Ectodermal cell (in vitro differentiated cells): ENCODE data around the gene MYH10.
"Not testable (repeated sequence)": the region's sequence is repeated elsewhere in the genome, so short reads cannot be mapped to it uniquely, and the experiment has no call there.

Experiments
- H3K27ac ChIP-seq: 2 replicates; pipeline ENCODE4 v1.7.0; 2013; ENCODE audit warnings: mild to moderate bottlenecking, low read depth, low read length; ENCODE audit not compliant: insufficient read depth, poor library complexity, severe bottlenecking
- H3K27me3 ChIP-seq: 2 replicates; pipeline ENCODE4 v1.7.0; 2013; ENCODE audit warnings: mild to moderate bottlenecking, low read length; ENCODE audit not compliant: insufficient read depth, control insufficient read depth, poor library complexity, severe bottlenecking
- H3K36me3 ChIP-seq: one replicate; pipeline ENCODE4 v1.7.0; 2013; ENCODE audit warnings: low read length; ENCODE audit not compliant: control insufficient read depth, insufficient read depth
- H3K4me1 ChIP-seq: one replicate; pipeline ENCODE4 v1.7.0; 2013; ENCODE audit warnings: low read length; ENCODE audit not compliant: control insufficient read depth, insufficient read depth
- H3K4me3 ChIP-seq: 2 replicates; pipeline ENCODE4 v1.7.0; 2013; ENCODE audit warnings: low read depth, low read length, control low read depth; ENCODE audit not compliant: insufficient read depth
- H3K9me3 ChIP-seq: 2 replicates; pipeline ENCODE4 v1.7.0; 2013; ENCODE audit warnings: mild to moderate bottlenecking, low read length, moderate library complexity; ENCODE audit not compliant: control insufficient read depth
- WGBS, 2 experiments: methylation state at CpG; one replicate each; pipeline ENCODE4 v1.1.7; 2013; ENCODE audit warnings: missing lambda C conversion rate in 2 of 2; 5-methylcytosine and 5-hydroxymethylcytosine counted together

MYH10 gene

DNA sequence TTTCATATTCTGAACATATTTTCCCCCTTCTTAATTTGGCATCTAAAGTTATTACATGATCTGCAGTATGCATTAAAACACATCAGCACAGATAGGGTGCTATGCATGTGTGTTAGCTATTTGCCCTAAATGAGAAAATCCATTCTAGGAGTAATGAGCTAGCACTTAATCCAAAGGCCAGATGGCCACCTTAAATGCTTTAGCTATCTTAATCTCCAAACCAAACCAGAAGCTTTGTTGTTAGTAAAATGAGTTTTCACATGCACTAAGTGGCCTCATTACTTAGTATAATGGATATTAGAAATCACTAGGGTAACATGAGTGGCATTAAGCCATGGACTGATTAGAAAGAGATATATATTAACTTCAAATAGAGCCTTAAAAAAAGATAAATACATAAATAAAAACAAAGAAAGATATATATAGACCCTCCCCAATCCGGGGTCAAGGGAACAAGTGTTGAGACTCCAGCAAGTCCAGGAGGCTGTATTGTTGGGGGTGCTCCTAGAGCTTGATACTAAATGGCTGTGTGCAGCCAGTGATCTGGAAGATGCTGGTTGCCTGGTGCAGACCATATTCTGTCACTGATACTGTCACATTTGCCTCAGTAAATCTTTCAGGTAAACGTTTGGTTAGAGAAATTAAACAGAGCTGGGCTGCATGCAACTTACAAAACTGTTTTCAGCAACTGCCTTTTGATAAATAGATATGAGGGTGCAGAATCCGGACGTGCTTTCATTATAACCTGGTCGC is 67.3 kb downstream of the MYH10 start:
- Histone ChIP-seq H3K27ac (no peak overlapping the region), H3K27me3 (no peaks in the 10 kb centered on the region), H3K4me3 (no peak overlapping the region), H3K4me1 (no peaks in the 10 kb centered on the region), H3K36me3 (peaks cover 18% of the 10 kb centered on the region), H3K9me3 (no peaks in the 10 kb centered on the region)
- 94 to 96% methylated on average over 5 of the region's 5 CpGs for WGBS, 2 experiments

- no peak overlapping the region for H3K27ac ChIP-seq
- H3K9me3 ChIP-seq = no peaks in the 10 kb centered on the region
- no CpG with 5 or more reads among the region's 1 CpG for WGBS, 2 experiments
- peaks cover 9% of the 10 kb centered on the region for H3K36me3 ChIP-seq
- no peaks in the 10 kb centered on the region for H3K27me3 ChIP-seq
- no peaks in the 10 kb centered on the region for H3K4me1 ChIP-seq
- no peak overlapping the region for H3K4me3 ChIP-seq
Measured at GRCh38 chr17:8558144-8558543, 72.4 kb downstream of the MYH10 start.

DNA sequence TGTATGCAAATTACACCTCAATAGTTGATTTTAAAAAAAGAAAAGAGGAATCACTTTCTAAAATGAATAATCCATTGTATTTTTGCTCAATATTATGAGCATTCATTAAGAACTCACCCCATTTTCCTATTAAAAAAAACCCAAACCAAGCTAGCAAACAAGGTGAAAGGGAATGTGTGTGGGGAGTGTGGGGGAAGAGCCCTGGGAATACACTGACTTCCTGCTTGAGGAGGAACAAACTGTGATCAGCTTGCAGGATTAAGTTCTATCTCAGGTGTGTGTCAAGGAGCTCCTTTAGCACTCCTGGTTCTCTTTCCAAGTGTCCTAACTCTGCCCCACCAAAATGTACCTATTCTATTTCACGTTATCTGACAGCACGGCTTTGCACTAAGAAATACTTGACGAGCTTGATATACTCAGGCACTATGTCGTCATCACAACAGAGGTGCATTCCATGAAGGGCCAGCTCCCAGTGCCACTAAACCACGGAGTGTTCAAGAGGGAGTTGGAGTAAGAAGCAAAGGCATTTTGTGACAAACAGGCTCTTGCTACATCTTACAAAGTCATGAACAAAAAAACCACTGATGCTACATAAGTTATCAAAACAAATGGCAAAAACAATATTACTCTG is 73.2 kb downstream of the MYH10 start:
- Histone ChIP-seq H3K4me3 (no peak overlapping the region), H3K4me1 (no peaks in the 10 kb centered on the region), H3K36me3 (peaks cover 17% of the 10 kb centered on the region), H3K27ac (no peak overlapping the region), H3K27me3 (no peaks in the 10 kb centered on the region), H3K9me3 (no peaks in the 10 kb centered on the region)
- WGBS, 2 experiments = 95% methylated on average over 5 of the region's 5 CpGs

GRCh38 chr17:8556074-8556473 is 74.5 kb downstream of the MYH10 start:
- 95 to 96% methylated on average over 9 of the region's 9 CpGs for WGBS, 2 experiments
- no peaks in the 10 kb centered on the region for H3K9me3 ChIP-seq
- no peaks in the 10 kb centered on the region for H3K27me3 ChIP-seq
- H3K4me1 ChIP-seq = no peaks in the 10 kb centered on the region
- no peak overlapping the region for H3K4me3 ChIP-seq
- H3K27ac ChIP-seq = no peak overlapping the region
- peaks cover 23% of the 10 kb centered on the region for H3K36me3 ChIP-seq

GRCh38 chr17:8555062-8555461 is 75.5 kb downstream of the MYH10 start:
- Histone ChIP-seq H3K27me3 (no peaks in the 10 kb centered on the region), H3K9me3 (no peaks in the 10 kb centered on the region), H3K4me1 (no peaks in the 10 kb centered on the region), H3K36me3 (peaks cover 24% of the 10 kb centered on the region), H3K4me3 (no peak overlapping the region), H3K27ac (no peak overlapping the region)
- 100% methylated on average over 1 of the region's 1 CpG for WGBS, 2 experiments

GRCh38 chr17:8552577-8553320 is 77.8 kb downstream of the MYH10 start:
- peaks cover 43% of the 10 kb centered on the region for H3K36me3 ChIP-seq
- no peaks in the 10 kb centered on the region for H3K9me3 ChIP-seq
- H3K4me3 ChIP-seq = no peak overlapping the region
- no peaks in the 10 kb centered on the region for H3K27me3 ChIP-seq
- H3K27ac ChIP-seq = no peak overlapping the region
- H3K4me1 ChIP-seq = no peaks in the 10 kb centered on the region
- WGBS, 2 experiments = 95% methylated on average over 9 of the region's 9 CpGs

GRCh38 chr17:8542599-8543502 is 87.7 kb downstream of the MYH10 start:
- WGBS, 2 experiments = 96 to 97% methylated on average over 7 of the region's 8 CpGs
- Histone ChIP-seq H3K36me3 (peaks cover 63% of the 10 kb centered on the region), H3K4me1 (no peaks in the 10 kb centered on the region), H3K27me3 (no peaks in the 10 kb centered on the region), H3K4me3 (no peak overlapping the region), H3K9me3 (no peaks in the 10 kb centered on the region), H3K27ac (no peak overlapping the region)

GRCh38 chr17:8539976-8540375 is 90.5 kb downstream of the MYH10 start:
- not testable (repeated sequence) for H3K4me1 ChIP-seq, H3K27me3 ChIP-seq, H3K9me3 ChIP-seq, H3K4me3 ChIP-seq, H3K27ac ChIP-seq
- WGBS, 2 experiments = 92 to 95% methylated on average over 7 of the region's 7 CpGs
- peaks cover 56% of the 10 kb centered on the region for H3K36me3 ChIP-seq

DNA sequence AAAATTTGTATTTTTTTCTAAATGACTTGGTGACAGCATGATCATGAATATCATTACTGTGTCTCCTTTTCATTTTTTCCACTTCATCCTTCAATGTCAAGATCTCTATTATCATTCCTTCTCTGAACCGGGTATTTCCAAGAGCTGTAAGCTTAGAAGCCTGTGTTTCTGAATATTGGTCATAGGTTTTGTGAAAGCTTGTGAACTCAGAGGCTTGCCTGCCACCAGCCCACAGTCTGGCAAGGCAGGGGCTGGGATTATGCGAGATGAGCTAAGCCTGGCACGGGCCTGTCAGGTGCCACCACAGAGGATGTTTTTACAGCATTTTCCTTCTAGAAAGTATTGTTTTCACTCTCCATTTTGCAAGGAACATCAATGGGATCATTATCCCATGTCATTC is 92.8 kb downstream of the MYH10 start:
- Histone ChIP-seq H3K4me1 (no peaks in the 10 kb centered on the region), H3K9me3 (no peaks in the 10 kb centered on the region), H3K27ac (no peak overlapping the region), H3K36me3 (peaks cover 60% of the 10 kb centered on the region), H3K4me3 (no peak overlapping the region), H3K27me3 (no peaks in the 10 kb centered on the region)
- 74 to 84% methylated on average over 3 of the region's 3 CpGs for WGBS, 2 experiments
